Heart right ventricle (tissue), 16 donors: Measurements from ENCODE around the gene SSBP2. TPM values are rescaled to one million over a fixed set of nuclear protein-coding genes. Genes with fewer than 3 reads are reported as not detected.

Source experiments
- ATAC-seq, 8 donors: fragments of 200-7000 bp; cut with Tn5 transposase; one replicate each; pipeline ENCODE4 v1.9.1; 2020; ENCODE audit warnings: mild to moderate bottlenecking in 8 of 8, moderate library complexity in 8 of 8, moderate number of reproducible peaks in 1 of 8
- DNase-seq, 2 donors: peaks; one replicate each; pipeline ENCODE4 v3.0.0-alpha.2; 2020
- H3K27ac ChIP-seq, 10 donors: fragments of 200-600 bp; sonication (generic) in 2 of 10; one replicate each; pipeline versions ENCODE4 v1.5.0 to v1.8.0; 2020 to 2022; ENCODE audit warnings: mild to moderate bottlenecking in 3 of 10
- H3K27me3 ChIP-seq, 7 donors: fragments of 200-600 bp; one replicate each; pipeline ENCODE4 v1.8.0; 2021 to 2022; ENCODE audit warnings: mild to moderate bottlenecking in 2 of 7
- H3K36me3 ChIP-seq, 9 donors: fragments of 200-600 bp; sonication (generic) in 1 of 9; one replicate each; pipeline versions ENCODE4 v1.5.0 to v1.8.0; 2020 to 2022; ENCODE audit warnings: mild to moderate bottlenecking in 2 of 9
- H3K4me1 ChIP-seq, 9 donors: fragments of 200-600 bp; sonication (generic) in 1 of 9; one replicate each; pipeline versions ENCODE4 v1.5.0 to v1.8.0; 2020 to 2022; ENCODE audit warnings: mild to moderate bottlenecking in 4 of 9
- H3K4me3 ChIP-seq, 10 donors: fragments of 200-600 bp; sonication (generic) in 2 of 10; one replicate each; pipeline versions ENCODE4 v1.5.0 to v1.8.0; 2020 to 2022; ENCODE audit warnings: mild to moderate bottlenecking in 7 of 10, moderate library complexity in 2 of 10
- H3K9me3 ChIP-seq, 11 donors: fragments of 200-600 bp in 10 of 11; sonication (generic) in 2 of 11; one replicate each; pipeline versions ENCODE4 v1.5.0 to v1.8.0; 2013 to 2022; ENCODE audit warnings: mild to moderate bottlenecking in 2 of 11, control low read depth in 1 of 11, moderate library complexity in 1 of 11
- WGBS, 2 donors: extraction: QIAGEN DNeasy Blood & Tissue Kit; methylation state at CpG; one replicate each; pipeline ENCODE4 v1.1.7; 2013; ENCODE audit warnings: inconsistent platforms in 1 of 2; 5-methylcytosine and 5-hydroxymethylcytosine counted together
- intact Hi-C, 10 donors: fragments of 100-400 bp; cut with DNase I; formaldehyde crosslinking; loops; one replicate each; pipeline versions ENCODE4 v1.11.1 to v1.14.2; 2022
- polyA plus RNA-seq, 2 donors: library from polyadenylated mRNA; stranded (reverse); fragments of 200-250 nt; gene quantifications; one replicate each; pipeline ENCODE4 v1.2.3, GENCODE V29; 2013
- total RNA-seq, 10 donors: library from RNA; stranded (reverse); fragmentation: NEBNext Ultra II Directional in 3 of 10; extraction: Animal tissue kit (Norgen Biotek cat#: 25700) in 3 of 10; gene quantifications; one replicate each; pipeline versions ENCODE4 v1.2.1 to v1.2.4, GENCODE V29; 2021 to 2023
- TF ChIP-seq, protein P1 (sequence below), 9 donors: fragments of 200-600 bp; sonication (generic) in 2 of 9; IDR thresholded peaks; one replicate each; pipeline versions ENCODE4 v1.5.0 to v1.8.0; 2021 to 2022; ENCODE audit warnings: antibody characterized with exemption in 9 of 9, mild to moderate bottlenecking in 5 of 9, moderate library complexity in 1 of 9
- donor health status: Arrhythmogenic right ventricular cardiomyopathy.
- donor health status: ischemic (EF 13 %, LVEDD 7.1; RV severe dilation, severe dysfunction).
- donor health status: healthy with polysubstance abuse.
- donor health status: DM: no; HTN: yes; CAD: no.
- donor health status: DM: no; HTN: no; CAD: no.
- donor health status: ischemic (EF 25% LVEDD 6.9; RV normal size, moderate dysfunction).
- donor health status: ischemic (EF 25% LVEDD 5.7; RV mildly dilated, moderate dysfunction).
- donor health status: healthy.
- donor health status: DM: yes; HTN: yes; CAD: no.
- donor health status: Ischemic cardiomyopathy.
- donor health status: ischemic (EF 35%, LVEDD 5.7; RV mildly dilated, moderate dysfunction).
- donor health status: nonischemic (EF 11% LVEDD 7.7; RV severe dilation, severe dysfunction).
- donor health status: DM: yes; HTN: yes; CAD: no.
- donor health status: PGD.
- donor health status: ischemic (EF 29% LVEDD 5.4; RV normal size, mild dysfunction).
- donor health status: nonischemic (EF 23%, LVEDD 6.1; RV moderate dilation, normal function).

Gene SSBP2
- total and polyA plus RNA-seq, 12 donors: 24.2 to 85.9 (median 52.0) TPM

DNA sequence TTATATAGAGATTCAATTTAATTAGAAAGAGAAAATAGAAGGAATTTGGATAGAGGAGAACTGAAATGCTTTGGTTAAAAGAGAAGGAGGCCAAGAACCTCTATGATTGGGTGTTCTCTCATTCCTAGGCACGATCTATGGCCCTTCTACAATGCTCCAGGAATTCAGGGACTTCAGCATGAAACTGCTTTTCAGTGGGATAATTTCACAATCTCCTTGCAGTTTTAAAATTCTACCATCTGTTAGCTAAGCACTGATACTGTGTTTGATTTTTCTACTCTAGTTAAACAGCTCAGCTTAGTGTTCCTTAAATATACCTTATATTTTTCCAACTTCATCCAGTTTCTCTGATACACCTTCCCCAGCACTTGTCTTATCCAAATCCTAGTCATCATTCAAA lies 141.9 kb downstream of the SSBP2 start:
- ATAC-seq: no peak
- H3K36me3 ChIP-seq: peaks cover 0 to 27% (median 5%) of the 10 kb centered on the region in 9 donors
- TF ChIP-seq, protein P1, sequence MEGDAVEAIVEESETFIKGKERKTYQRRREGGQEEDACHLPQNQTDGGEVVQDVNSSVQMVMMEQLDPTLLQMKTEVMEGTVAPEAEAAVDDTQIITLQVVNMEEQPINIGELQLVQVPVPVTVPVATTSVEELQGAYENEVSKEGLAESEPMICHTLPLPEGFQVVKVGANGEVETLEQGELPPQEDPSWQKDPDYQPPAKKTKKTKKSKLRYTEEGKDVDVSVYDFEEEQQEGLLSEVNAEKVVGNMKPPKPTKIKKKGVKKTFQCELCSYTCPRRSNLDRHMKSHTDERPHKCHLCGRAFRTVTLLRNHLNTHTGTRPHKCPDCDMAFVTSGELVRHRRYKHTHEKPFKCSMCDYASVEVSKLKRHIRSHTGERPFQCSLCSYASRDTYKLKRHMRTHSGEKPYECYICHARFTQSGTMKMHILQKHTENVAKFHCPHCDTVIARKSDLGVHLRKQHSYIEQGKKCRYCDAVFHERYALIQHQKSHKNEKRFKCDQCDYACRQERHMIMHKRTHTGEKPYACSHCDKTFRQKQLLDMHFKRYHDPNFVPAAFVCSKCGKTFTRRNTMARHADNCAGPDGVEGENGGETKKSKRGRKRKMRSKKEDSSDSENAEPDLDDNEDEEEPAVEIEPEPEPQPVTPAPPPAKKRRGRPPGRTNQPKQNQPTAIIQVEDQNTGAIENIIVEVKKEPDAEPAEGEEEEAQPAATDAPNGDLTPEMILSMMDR (IDR thresholded peaks at IDR 0.05): no peak
- H3K27ac ChIP-seq: no peak overlapping the region
- no peaks in the 10 kb centered on the region for H3K4me1 ChIP-seq
- H3K27me3 ChIP-seq: no peaks in the 10 kb centered on the region
- WGBS, 2 donors: 92 to 100% methylated on average over 1 of the region's 1 CpG
- no peak overlapping the region for H3K4me3 ChIP-seq
- intact Hi-C loops: no loop called here
- DNase-seq: no peak
- peaks cover 0 to 15% (median 3%) of the 10 kb centered on the region in 11 donors for H3K9me3 ChIP-seq

DNA sequence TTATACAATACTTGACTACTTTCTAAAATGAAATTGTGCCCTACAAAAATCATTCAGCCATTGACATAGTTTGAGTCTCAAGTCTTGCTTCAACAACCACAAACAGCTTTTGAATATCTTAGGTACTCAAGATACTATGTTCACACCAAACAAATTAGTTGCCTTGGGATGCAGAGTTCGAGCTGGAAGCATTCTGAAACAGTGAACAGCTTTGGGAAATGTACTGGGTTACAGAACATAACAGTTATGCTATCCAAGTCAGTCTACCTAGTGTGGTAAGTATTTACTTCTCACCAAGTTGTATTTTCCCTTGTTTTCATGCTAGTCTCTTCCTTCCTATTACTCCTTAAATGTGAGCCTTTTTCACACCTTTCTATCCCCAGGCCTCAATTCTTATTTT lies 143.2 kb downstream of the SSBP2 start:
- Histone ChIP-seq H3K36me3 (peaks cover 0 to 17% (median 0%) of the 10 kb centered on the region in 9 donors), H3K27me3 (no peaks in the 10 kb centered on the region), H3K27ac (no peak overlapping the region), H3K4me3 (no peak overlapping the region), H3K9me3 (peaks cover 0 to 15% (median 3%) of the 10 kb centered on the region in 11 donors), H3K4me1 (no peaks in the 10 kb centered on the region)
- WGBS, 2 donors: 71 to 84% methylated on average over 1 of the region's 1 CpG
- TF ChIP-seq, protein P1 (IDR thresholded peaks at IDR 0.05): no peak
- no peak for ATAC-seq
- intact Hi-C loops: no loop called here
- no peak for DNase-seq

DNA sequence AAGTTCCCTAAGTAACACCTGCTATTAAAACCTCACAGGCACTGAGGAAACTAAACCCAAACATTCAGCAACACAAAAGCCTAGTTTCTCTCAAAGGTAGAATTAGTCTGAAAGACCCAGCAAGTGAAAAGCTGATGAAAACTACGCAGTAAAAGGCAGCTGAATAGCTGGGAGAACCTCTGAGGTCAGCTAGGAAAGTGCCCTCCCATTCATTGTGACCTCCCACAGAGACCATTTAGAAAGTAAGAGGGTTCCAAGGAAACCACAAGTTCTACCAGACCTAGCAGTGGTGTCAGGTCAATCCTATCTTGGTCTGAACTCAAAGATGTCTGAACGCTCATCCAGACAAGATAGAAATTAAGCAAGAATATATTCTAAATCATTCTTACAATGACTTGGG lies 144.7 kb downstream of the SSBP2 start:
- ATAC-seq (no peak), DNase-seq (no peak)
- Histone ChIP-seq H3K36me3 (peaks cover 0 to 17% (median 0%) of the 10 kb centered on the region in 9 donors), H3K9me3 (peaks cover 0 to 15% (median 3%) of the 10 kb centered on the region in 11 donors), H3K4me1 (peaks cover 0 to 10% (median 0%) of the 10 kb centered on the region in 9 donors), H3K27me3 (no peaks in the 10 kb centered on the region), H3K4me3 (no peak overlapping the region), H3K27ac (no peak overlapping the region)
- intact Hi-C loops: no loop called here
- TF ChIP-seq, protein P1 (IDR thresholded peaks at IDR 0.05): no peak
- 90 to 95% methylated on average over 2 of the region's 2 CpGs for WGBS, 2 donors

DNA sequence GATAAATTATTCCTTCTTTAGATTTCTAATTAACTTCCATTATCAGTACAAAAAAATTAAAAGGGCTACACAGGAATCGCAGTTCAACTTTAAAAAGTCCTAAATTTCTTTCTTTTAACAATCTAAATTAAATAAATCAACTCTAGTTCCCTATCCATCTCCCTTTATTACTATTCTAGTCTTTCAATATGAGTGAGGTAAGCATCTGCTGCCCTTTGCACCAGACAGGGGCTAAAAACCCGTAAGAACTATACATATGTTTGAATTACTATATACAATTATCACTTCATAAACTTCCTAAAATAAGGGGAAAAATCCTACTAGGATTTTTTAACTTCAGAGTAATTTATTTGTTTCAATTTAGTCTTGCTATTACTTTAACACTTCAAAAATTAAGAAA lies 145.6 kb downstream of the SSBP2 start:
- Histone ChIP-seq H3K27ac (no peak overlapping the region), H3K27me3 (no peaks in the 10 kb centered on the region), H3K9me3 (peaks cover 0 to 11% (median 3%) of the 10 kb centered on the region in 11 donors), H3K4me1 (peaks cover 0 to 10% (median 0%) of the 10 kb centered on the region in 9 donors), H3K4me3 (no peak overlapping the region), H3K36me3 (peaks cover 0 to 12% (median 0%) of the 10 kb centered on the region in 9 donors)
- 99% methylated on average over 2 of the region's 2 CpGs for WGBS, 2 donors
- DNase-seq: no peak
- no peak for ATAC-seq
- TF ChIP-seq, protein P1 (IDR thresholded peaks at IDR 0.05): no peak
- intact Hi-C loops: no loop called here
